ENCODE measurements around the gene HNRNPUL1. TPM values are rescaled to one million over a fixed set of nuclear protein-coding genes. Genes with fewer than 3 reads are reported as not detected.
A peak's percentile ranks its signal among the peaks of the same experiment; 100 is the strongest.

The HNRNPUL1 gene
- total RNA-seq, 2 experiments from 2014 or later, result 367 to 388 TPM

- H3K4me1 ChIP-seq (ENCODE audit: insufficient read depth, low read length), result peaks cover 32% of the 10 kb centered on the region
- H3K4me3 ChIP-seq (ENCODE audit: low read length), result no peak overlapping the region
- CTCF ChIA-PET, result no interaction called here
- Mint-ChIP-seq H3K9me3 (no peaks in the 10 kb centered on the region), H3K27ac (peak overlapping the region; percentile 26), H3K36me3 (ENCODE audit: low read depth) (peaks cover 80% of the 10 kb centered on the region), H3K4me1 (ENCODE audit: low read depth) (peaks cover 42% of the 10 kb centered on the region), H3K27me3 (no peaks in the 10 kb centered on the region), H3K4me3 (peak overlapping the region; percentile 30)
- peak in 1 of 14 experiments; percentile 31 for DNase-seq
- POLR2A ChIA-PET, result interaction anchor here (0.6 kb wide), 1 partner anchor 29 kb away, joined by 5 read pairs; no protein-coding TSS in a partner anchor
- no peaks in the 10 kb centered on the region for H3K27me3 ChIP-seq (ENCODE audit: control insufficient read depth in 1 of 2, insufficient read depth in 2 of 2, low read length in 2 of 2)
- ATAC-seq (ENCODE audit: poor library complexity), result no peak
- no peak overlapping the region for H3K27ac ChIP-seq (ENCODE audit: low read depth in 1 of 2, low read length in 2 of 2)
- H3K9me3 ChIP-seq (ENCODE audit: control insufficient read depth in 1 of 2, insufficient read depth in 1 of 2, low read length in 2 of 2), result no peaks in the 10 kb centered on the region
- intact Hi-C loops (cut with DNase I, micrococcal nuclease), result no loop called here
- H3K36me3 ChIP-seq (ENCODE audit: insufficient read depth, low read length), result peaks cover 76% of the 10 kb centered on the region
- no peak for TF ChIP-seq CTCF (IDR thresholded peaks at IDR 0.05)
Observed at GRCh38 chr19:41319500-41320184, 55.5 kb downstream of the HNRNPUL1 start.

- Mint-ChIP-seq H3K27ac (peak overlapping the region; percentile 26), H3K9me3 (no peaks in the 10 kb centered on the region), H3K4me3 (peak overlapping the region; percentile 30), H3K36me3 (ENCODE audit: low read depth) (peaks cover 83% of the 10 kb centered on the region), H3K27me3 (no peaks in the 10 kb centered on the region), H3K4me1 (ENCODE audit: low read depth) (peaks cover 47% of the 10 kb centered on the region)
- H3K36me3 ChIP-seq (ENCODE audit: insufficient read depth, low read length), result peaks cover 74% of the 10 kb centered on the region
- no peak for TF ChIP-seq CTCF (IDR thresholded peaks at IDR 0.05)
- H3K27me3 ChIP-seq (ENCODE audit: control insufficient read depth in 1 of 2, insufficient read depth in 2 of 2, low read length in 2 of 2), result no peaks in the 10 kb centered on the region
- intact Hi-C loops (cut with DNase I, micrococcal nuclease), result no loop called here
- ChIA-PET POLR2A (no interaction called here), CTCF (no interaction called here)
- ATAC-seq (ENCODE audit: poor library complexity) (no peak), DNase-seq (peak in 1 of 14 experiments; percentile 45)
- peaks cover 37% of the 10 kb centered on the region for H3K4me1 ChIP-seq (ENCODE audit: insufficient read depth, low read length)
- H3K4me3 ChIP-seq (ENCODE audit: low read length), result no peak overlapping the region
- H3K27ac ChIP-seq (ENCODE audit: low read depth in 1 of 2, low read length in 2 of 2), result no peak overlapping the region
- H3K9me3 ChIP-seq (ENCODE audit: control insufficient read depth in 1 of 2, insufficient read depth in 1 of 2, low read length in 2 of 2), result no peaks in the 10 kb centered on the region
Observed at GRCh38 chr19:41320185-41320518, 56.0 kb downstream of the HNRNPUL1 start.

GRCh38 chr19:41320568-41320967 lies 56.4 kb downstream of the HNRNPUL1 start:
- no peaks in the 10 kb centered on the region for H3K27me3 ChIP-seq (ENCODE audit: control insufficient read depth in 1 of 2, insufficient read depth in 2 of 2, low read length in 2 of 2)

More at GRCh38 chr19:41320568-41320967, 56.4 kb downstream of the HNRNPUL1 start:
- TF ChIP-seq CTCF (IDR thresholded peaks at IDR 0.05), result no peak
- H3K4me1 Mint-ChIP-seq (ENCODE audit: low read depth), result peaks cover 50% of the 10 kb centered on the region
- peaks cover 83% of the 10 kb centered on the region for H3K36me3 Mint-ChIP-seq (ENCODE audit: low read depth)
- Histone ChIP-seq H3K27ac (ENCODE audit: low read depth in 1 of 2, low read length in 2 of 2) (no peak overlapping the region), H3K4me1 (ENCODE audit: insufficient read depth, low read length) (peaks cover 41% of the 10 kb centered on the region), H3K36me3 (ENCODE audit: insufficient read depth, low read length) (peaks cover 73% of the 10 kb centered on the region), H3K4me3 (ENCODE audit: low read length) (no peak overlapping the region), H3K9me3 (ENCODE audit: control insufficient read depth in 1 of 2, insufficient read depth in 1 of 2, low read length in 2 of 2) (no peaks in the 10 kb centered on the region)
- H3K4me3 Mint-ChIP-seq, result peak overlapping the region; percentile 62
- H3K9me3 Mint-ChIP-seq, result no peaks in the 10 kb centered on the region
- POLR2A ChIA-PET, result no interaction called here
- CTCF ChIA-PET, result no interaction called here
- H3K27me3 Mint-ChIP-seq, result no peaks in the 10 kb centered on the region
- no peak for ATAC-seq (ENCODE audit: poor library complexity)
- intact Hi-C loops (cut with DNase I, micrococcal nuclease), result no loop called here
- peak overlapping the region; percentile 94 for H3K27ac Mint-ChIP-seq
- no peak for DNase-seq

All from CD4-positive, alpha-beta T cell (primary cell).